Right forelimb (tissue), 1 donor: ENCODE measurements around the gene RANBP17.

Source experiments
- DNase-seq: peaks from one replicate; pipeline ENCODE4 v3.0.0-alpha.2; 2018

Gene RANBP17

DNA sequence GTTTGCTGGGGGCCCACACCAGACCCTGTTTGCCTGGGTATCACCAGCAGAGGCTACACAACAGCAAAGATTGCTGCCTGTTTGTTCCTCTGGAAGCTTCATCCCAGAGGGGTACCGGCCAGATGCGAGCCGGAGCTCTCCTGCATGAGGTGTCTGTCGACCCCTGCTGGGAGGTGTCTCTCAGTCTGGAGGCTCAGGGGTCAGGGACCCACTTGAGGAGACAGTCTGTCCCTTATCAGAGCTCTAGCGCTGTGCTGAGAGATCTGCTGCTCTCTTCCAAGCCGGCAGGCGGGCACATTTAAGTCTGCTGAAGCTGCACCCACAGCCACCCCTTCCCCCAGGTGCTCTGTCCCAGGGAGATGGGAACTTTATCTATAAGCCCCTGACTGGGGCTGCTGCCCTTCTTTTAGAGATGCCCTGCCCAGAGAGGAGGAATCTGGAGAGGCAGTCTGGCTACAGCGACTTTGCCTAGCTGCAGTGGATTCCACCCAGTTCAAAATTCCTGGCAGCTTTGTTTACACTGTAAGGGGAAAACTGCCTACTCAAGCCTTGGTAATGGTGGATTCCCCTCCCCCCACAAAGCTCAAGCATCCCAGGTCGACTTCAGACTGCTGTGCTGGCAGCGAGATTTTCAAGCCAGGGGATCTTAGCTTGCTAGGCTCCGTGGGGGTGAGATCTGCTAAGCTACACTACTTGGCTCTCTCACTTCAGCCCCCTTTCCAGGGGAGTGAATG is 241.2 kb downstream of the RANBP17 start:
- no peak for DNase-seq

DNA sequence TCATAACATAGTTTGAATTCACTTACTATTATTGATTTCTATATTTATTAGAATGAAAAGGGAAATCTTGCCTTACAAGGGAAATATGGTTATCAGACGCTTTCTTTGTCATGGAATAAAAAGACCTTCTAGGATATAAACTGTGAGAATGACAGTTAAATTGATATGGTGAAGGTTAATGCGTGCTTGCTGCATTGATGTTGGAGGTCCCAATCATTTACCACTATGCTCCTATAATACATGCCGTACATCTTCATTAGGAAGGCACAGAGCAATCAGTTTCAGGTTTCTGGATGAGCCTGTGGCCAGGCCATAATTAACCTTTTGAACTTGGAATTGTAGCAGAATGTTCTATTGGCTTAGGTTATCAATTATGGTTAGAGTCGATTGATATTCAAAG is 245.9 kb downstream of the RANBP17 start:
- DNase-seq = no peak

DNA sequence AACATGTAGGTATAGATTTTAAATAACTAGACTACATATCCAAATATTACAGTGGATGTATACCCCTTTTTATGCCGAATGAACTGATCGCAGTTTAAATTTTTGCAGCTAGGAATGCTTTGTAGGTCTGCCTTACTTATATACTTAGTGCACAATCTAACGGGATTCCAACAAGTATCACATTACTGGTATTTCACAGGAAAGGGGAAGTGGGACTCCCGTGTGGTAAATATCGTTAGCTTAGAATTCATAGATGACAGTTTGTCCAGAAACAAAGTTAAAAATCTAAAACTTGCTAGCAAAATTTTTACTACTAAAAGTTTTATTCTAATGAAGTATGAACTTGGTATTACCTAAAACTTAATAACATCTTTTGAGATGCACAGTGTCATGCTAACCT is 253.7 kb downstream of the RANBP17 start:
- DNase-seq = no peak

DNA sequence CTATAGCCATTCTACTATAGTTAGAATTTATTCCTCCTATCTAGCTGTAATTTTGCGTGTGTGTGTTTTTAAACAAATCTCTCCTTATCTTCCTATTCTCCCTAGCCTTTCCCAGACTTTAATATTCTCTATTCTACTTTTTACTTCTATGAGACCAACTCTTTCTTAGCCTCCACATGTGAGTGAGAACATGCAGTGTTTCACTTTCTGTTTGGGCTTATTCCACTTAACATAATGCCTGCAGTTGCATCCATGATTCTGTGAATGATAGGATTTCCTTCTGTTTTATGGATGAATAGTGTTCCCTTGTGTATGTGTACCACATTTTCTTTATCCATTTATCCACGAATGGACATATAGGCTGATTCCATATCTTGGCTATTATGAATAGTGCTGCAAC is 254.9 kb downstream of the RANBP17 start:
- no peak for DNase-seq

DNA sequence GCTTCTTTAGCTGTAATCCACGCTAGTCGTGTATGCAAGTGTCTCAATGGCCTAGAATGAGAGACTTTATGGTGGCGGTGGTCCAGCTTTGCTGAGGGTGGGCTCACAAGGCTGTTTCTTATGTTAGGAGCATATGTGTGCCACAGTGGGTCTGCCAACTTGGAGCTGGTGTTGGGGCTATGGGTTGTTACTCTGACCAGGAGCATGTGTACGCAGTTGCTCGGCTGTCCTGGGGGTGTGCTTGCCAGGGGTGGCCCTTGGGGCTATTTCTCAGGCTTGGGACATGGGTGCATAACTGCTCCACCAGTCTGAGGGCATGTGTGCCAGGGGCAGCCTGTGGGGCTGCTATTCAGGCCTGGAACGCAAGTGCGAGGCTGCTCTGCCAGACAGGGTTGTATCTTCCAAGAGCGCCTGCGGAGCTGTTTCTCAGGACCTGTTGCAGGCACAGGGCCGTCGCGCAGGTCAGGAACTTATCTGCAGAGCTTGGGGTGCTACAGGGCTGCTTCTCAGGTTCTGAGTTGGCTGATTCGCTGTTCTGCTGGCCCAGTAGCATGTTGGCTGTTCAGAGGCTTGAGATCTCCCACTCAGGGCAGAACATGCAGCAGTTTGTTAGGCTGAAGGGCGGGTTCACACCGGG is 259.3 kb downstream of the RANBP17 start:
- DNase-seq = no peak

DNA sequence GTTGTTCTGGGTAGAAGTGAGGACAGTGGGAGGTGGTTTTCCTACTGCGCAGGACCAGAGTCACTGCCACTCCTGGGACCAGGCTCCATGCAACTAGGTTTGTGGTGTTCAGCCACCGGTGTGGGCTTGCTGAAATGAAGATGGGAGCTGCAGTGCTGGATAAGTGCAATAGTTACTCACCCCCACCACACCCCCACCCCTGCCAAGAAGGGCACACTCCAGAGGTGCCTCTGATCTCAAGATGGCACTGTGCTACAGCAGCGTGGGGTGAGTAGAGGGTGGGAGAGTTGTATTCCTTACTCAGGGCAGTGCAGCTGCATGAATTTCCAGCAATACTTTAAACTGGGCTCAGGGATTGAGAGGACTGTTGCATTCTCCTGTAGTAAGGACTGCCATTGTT is 259.8 kb downstream of the RANBP17 start:
- no peak for DNase-seq

DNA sequence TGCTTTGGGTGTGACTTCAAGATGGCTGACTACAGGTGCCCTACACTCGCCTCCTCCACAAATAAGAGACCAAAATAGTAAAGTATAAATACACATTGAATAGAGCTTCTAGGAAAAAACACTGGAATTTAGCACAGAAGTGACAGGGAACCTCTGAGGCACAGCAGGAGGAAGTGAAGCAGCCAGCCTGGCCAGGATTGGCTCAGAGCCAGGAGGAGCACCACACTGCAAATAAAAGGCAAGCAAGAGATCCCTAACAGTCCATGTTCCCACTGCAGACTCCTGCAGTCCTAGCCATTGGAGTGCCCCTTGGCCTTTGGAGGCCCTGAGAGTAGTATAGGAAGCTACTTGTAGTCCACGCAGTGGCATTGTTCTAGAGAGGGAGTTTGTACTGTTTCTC is 260.6 kb downstream of the RANBP17 start:
- no peak for DNase-seq

DNA sequence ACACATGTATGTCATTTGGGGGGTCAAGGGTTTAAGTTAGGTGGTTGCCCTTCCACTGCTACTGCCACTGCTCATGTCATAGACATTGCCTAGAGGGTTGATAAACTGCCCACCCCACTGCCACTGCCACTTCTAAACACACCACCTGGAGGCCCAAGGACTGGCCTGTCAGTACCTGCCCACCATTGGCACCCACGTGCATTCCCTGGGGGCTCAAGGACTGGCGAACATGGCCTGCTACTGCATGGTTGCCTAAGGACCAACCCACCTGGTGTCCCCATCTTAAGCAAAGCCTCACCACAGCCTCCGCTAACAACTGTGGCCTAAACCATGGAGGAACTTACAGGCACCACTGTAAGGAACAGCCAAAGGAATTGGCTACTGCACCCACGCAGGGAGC is 261.6 kb downstream of the RANBP17 start:
- DNase-seq = no peak

DNA sequence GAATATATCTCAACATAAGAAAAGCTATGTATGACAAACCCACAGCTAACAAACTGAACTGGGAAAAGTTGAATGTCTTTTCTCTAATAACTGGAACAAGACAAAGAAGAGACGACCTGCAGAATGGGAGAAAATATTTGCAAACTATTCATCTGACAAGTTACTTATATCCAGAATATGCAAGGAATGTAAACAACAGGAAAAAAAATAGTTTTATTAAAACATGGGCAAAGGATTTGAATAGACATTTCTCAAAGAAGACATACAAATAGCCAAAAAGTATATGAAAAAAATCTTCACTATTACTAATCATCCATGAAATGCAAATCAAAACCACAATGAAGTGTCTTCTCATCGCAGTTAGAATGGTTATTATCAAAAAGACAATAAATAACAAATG is 265.5 kb downstream of the RANBP17 start:
- DNase-seq = no peak

DNA sequence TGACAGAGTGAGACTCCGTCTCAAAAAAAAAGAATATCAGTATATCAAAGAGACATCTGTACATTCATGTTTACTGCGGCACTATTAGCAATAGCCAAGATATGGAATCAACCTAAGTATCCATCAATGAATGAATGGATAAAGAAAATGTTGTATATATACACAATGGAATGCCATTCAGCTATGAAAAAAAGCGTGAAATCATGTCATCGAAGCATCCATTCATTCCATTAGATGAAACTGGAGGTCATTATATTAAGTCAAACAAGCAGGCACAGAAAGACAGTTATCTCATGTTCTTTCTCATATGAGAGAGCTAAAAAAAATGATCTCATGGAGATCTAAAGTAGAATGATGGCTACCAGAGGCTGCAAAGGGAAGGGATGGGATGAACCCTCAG is 266.3 kb downstream of the RANBP17 start:
- DNase-seq = no peak

DNA sequence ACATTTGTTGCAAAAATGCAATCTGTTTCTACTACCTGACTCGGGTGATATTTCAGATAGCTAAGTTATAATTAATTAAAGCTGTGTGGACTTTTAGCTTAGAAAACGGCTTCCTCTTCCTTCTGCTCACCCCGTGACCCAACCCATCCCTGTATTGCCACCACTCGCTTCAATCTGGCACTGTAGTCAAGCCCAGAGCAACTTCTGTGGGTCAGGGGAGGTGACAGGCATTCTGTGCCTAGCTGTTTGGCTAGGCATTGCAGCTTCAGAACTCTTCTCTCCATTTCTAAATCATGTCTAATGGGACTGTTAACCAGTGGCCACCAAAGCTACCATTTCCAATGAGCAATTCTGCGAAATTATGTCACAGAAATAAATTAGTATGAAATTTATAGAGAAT is 267.5 kb downstream of the RANBP17 start:
- DNase-seq = no peak

DNA sequence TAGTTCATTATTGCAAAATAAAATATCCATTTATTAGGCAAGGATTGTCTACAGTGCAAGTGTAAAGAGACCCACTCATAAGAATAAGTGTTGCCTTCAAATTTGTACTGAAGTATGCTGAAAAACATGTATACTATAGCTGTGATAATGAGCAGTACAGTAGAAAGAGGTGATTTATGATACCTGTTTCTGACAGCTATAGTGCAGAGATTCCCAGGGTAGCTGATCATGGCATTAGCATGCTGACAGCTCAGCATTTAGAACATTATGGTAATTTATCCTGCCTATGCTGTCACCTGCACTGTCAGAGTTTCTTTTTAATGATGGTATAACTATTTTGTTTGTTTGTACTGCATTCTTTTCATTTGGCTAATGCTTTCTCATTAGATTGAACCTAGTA is 269.7 kb downstream of the RANBP17 start:
- DNase-seq = no peak

DNA sequence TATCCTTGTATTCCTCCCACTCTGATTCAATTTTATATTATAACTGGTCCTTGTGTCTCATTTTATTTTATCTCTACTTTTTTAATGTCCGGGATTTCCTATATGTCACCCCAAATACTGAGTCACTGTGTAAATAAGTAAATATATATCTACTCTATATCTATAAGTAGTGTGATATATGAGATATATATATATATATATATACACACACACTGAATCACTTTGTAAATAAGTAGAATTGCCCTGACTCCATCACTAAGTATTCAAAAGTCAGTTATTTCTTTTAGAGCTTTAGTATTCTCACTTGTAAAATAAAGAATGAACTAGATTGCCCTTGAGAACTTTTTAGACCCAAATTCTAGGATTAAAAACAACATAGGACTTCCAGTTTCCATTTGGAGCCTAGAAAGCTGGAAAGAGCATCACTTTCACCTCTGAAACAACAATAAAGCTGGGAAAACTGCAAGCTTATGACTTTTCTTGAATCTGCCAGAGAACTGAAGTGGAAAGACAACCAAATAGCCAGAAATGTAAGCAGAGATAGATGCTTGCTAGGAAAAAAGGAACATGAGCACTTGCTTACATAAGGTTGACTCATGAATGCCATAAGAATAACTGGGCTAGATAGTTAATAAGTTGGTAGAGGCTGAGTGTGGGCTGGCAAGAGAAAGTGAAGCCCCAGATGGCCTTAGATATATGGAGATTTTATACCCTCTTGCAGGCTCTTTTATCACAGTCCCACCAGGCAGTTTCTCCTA is 276.1 kb downstream of the RANBP17 start:
- no peak for DNase-seq

DNA sequence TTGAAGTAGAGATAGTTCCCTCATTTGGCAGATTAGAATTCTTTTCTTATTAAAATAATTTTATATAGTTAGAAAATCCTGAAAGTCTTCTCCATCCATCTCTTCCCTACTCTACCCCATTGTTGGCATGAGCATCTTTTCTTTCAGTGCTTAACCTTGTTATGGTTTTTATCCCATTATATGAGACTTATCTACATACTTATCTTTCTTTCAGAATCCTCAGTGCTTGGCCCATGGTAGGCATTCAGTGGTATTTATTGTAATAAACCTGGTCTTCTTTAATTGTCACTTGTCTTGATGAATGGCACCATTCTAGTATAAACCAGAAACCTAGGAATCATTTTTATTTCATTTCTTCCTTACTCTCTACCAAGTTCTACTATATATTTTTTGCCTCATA is 277.4 kb downstream of the RANBP17 start:
- no peak for DNase-seq

DNA sequence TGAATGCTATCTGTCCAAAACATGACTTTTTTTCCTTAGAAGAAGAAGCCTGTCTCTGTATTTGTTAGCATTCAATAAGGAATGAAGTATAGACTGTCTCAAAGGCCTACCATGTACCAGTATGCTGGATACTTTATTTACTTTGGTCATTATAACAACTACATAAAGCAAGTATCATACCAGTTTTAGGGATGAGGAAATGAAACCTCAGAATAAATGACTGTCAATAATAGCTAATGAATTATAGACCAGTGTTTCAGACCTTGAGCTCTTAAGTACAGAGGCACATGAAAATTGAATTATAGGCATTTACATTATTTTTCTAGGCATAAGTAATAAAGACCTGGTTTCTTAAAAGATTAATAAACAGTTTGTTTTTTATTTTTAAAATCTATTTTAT is 280.8 kb downstream of the RANBP17 start:
- DNase-seq = no peak

DNA sequence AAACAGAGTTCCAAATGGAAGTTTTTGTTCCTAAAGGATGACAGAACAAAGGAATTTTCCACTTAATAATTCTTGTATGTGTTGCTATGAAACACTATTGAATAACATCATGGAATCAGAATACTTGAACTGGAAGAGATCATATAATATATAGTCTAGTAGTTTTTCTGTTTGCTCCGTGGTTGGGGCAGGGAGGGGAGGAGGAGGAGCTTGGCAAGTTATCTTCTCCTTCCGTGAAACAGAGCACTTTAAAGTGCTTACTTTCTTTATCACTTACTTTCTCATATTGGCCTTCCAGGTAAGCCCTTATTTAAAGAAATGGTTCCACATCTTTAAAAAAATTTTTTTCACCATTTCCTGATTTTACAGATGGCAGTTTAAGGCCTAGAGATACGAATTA is 281.4 kb downstream of the RANBP17 start:
- DNase-seq = no peak

DNA sequence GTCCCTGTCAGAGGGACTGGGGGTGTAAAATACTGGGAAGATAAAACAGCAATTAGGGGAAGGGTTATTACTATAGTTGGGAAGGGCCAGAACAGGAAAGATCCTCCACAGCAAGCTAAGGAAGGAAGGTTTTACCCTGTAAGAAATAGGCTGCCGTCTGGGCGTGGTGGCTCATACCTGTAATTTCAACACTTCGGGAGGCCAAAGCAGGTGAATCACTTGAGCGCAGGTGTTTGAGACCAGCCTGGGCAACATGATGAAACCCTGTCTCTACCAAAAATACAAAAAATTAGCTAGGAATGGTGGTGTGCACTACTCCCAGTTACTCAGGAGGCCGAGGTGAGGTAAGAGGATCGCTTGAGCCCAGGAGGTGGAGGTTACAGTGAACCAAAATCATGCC is 282.1 kb downstream of the RANBP17 start:
- no peak for DNase-seq

DNA sequence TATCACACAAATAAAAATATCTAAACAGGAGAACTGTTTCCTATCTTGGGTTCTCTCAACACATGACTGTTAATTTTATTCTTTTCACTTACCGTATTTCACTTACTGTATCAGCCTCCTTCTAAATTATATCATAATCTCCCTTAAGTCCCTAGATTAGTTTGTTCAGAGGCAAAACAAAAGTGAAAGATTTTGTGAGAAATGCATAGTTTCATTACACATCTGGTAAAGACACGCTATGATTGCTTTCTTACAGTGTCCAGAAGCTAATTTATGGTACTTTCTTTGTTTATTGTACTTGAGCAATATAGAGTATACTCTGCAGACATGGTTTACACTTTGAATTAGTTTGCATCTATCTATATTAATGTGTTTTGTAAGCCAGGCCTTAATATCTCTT is 287.5 kb downstream of the RANBP17 start:
- DNase-seq = no peak

DNA sequence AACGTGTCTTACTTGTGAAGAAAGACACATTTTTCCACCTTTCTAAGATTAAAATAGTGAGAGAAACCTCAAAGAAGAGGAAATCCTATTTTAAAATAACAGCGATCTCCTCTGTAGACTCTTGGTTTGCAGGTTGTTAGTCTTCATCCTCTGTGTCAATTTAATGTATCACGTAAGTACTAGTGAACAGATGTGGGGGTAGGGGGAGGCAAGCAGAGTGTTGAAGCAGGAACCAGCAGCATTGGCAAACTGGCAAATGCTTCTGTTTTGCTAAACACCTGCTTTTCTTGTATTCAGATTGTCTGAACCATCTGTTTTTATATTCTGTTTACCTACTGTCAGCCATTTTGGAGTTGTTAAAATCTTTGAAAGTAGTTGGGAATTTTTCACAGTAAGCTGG is 288.0 kb downstream of the RANBP17 start:
- no peak for DNase-seq

DNA sequence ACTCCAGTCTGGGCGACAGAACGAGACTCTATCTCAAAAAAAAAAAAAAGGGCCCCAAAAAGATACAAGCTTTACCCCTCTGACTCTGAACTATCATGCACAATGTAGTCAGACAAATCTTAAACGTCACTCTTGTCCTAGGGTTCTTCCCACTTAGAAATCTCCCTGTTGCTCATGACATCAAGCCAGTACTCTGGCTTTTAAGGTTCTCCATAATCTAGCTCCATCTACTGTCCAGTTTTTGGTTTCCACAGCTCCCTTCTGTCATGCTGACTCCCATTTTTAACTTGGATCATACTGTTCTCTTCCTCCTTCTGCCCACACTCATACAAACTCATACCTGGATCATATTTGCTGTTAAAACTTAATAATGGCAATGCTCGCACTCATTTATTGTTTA is 290.6 kb downstream of the RANBP17 start:
- no peak for DNase-seq

DNA sequence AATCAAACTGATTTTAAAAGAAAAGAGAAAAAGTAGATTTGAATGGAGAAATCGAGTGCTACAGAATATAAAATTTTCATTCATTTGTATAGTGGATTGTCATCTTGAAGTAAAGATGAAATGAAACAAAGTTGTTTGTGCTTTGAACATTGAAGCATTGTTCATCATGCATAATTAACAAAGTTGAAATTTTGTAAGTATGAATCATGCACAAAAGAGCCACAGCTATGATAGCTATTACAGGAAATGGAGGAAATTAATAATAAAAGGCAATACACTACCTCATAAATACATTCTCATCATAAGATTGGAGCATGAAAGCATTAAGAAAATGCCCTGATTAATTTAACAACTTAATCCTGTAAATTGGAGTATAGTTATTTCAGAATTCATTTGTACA is 293.8 kb downstream of the RANBP17 start:
- no peak for DNase-seq

DNA sequence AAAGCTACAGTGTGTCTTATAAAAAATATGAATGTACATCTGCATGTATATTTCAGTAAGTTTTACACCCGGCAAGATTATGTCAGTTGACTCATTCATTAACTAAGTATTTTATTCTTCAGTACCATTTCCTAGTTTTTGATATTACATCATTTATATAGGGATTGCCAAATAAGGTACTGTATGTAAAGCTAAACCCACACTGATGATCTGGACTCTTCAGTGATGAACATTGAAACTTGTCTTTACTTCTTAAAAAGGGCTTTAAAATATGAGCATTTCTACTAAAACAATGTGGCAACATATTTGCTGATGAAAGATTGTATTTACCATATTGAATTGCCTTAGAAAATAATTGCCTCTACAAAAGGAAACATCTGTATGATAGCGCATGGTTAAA is 295.5 kb downstream of the RANBP17 start:
- DNase-seq = no peak

DNA sequence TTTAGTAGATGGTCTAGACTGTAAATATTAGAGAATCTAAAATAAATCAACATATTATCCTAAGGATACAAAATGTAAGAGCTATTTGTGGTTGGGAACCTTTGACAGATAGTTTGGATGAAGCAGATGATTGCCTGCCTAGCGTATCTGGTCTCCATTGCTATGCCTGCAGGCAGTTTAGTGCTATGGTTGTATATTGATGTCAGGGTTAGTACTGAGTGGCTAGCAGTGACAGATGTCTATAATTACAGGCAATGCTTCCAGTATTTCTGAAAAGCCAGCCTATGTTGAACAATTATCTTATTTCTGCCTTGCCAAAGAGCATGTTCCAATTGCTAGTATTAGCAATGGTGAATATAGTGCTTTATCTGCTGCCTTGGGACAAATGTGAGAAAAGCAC is 296.0 kb downstream of the RANBP17 start:
- DNase-seq = no peak

DNA sequence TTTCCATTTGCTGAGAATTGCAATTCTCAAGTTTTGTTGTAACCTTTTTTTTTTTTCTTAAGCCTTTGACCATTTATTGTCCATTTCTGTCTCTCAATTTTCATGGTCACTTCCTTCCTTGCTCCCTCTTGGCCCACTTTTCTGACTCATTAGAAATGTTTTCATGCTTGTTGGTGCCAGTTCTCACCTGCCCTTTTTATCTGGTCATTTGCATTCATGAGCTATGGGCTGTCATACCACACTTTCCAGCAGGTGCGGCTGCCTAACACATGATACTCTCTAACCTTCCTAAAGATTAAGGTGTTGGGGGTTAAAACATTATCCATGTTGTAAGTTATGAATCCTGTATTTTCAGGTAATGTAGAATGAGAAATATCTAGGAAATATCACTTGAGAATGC is 296.8 kb downstream of the RANBP17 start:
- DNase-seq = no peak
